ENCODE data around the gene TAPBPL.
"Not testable (repeated sequence)": the region's sequence is repeated elsewhere in the genome, so short reads cannot be mapped to it uniquely, and the experiment has no call there.

Gene TAPBPL

DNA sequence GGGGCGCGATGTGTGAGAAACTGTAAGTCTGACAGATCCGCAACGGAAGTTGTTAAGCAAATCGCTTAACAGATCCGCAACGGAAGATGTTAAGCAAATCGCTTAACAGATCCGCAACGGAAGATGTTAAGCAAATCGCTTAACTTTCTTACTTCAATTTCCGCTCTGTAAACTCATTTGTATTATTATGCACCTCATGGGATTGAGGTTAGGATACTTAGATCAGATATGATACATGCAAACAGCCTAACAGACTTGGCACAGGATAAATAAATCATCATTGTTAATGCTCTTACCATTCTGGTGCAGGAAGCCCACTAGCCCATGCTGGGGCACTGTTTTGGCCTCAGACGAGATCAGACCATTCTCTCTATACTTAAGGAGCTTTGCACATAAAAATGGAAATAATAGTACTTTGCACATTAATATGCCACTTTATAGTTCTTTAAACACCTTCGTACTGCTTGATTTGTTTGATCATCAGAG is 42.5 kb downstream of the TAPBPL start:
- no peak for DNase-seq

DNA sequence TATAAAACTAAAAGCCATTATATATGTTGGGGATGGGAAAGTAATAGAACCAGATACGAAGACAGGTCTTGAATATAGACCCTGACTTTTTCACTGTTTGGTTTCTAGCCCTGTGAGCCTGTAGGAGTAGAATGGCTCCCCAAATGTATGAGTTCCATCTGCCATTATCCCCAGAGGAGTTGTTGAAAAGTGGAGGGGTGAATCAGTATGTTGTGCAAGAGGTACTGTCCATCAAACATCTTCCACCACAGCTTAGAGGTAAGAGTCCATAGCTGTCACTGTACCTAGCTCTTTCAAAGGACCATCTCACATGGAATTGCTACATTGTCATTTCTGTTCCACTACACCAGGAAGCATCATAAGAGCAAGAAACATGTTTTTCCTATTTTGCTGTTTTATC is 43.1 kb downstream of the TAPBPL start:
- DNase-seq = no peak

DNA sequence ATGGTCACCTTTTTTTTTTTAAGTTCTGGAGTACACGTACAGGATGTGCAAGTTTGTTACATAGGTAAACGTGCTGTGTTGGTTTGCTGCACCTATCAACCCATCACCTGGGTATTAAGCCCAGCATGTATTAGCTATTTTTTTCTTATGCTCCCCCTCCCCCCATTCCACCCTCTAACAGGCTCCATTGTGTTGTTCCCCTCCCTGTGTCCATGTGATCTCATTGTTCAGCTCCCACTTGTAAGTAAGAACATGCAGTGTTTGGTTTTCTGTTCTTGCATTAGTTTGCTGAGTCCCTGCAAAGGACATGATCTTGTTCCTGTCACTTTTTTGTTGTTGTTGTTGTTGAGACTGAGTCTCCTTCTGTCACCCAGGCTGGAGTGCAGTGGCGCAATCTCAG is 45.4 kb downstream of the TAPBPL start:
- DNase-seq = not testable (repeated sequence)

DNA sequence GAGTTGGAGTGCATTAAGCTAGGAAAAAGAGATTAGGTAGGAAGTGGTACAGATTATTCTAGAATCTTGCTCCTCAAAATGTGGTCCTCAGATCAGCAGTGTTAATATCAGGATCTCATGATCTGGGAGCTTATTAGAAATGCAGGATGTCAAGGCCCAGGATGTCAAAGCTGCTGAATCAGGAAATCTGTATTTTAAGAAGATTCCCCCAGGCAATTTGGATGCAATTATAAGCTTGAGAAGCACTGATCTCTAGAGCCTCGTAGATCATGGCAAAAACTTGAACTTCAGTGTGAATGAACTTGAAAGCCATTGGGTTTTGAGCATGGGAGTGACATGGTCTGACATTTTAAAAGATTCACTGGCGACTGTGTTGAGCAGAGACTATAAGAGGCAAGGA is 48.6 kb downstream of the TAPBPL start:
- DNase-seq = no peak

DNA sequence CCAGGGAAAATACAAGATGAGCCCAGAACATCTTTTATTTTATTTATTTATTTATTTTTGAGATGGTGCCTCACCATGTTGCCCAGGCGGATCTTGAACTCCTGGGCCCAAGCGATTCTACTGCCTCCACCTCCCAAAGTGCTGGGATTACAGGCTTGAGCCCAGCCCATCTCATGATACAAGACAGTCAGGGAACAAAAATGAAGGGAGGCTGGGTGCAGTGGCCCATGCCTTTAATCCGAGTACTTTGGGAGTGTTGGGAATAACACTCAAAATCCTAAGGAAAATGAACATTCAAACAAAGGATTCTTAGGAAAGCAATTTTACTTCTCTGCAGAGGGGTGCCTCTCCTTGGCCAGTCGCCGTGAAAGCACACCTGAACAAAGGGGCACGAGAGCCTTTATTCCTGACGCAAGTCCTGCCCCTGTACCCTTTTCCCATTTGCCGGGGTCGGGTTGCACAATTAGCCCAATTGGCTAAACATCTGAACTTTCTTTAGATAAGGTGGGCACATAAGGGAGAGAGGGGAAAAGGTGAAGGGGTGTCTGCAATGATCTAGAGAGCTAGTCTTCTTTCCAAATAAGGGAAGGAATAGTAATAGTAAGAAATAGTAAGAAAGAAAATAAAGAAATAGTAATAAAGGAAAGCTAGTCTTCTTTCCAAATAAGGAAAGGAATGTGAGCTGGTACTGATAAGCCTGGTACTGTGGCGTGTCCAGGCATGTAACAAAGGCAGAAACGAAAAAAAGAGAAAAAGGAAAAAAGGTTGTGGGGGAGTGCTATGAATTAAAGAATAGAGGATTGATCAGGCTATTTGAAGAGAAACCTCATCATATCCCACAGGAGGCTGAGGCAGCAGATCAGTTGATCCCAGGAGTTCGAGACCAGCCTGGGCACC is 55.5 kb downstream of the TAPBPL start:
- DNase-seq = no peak

DNA sequence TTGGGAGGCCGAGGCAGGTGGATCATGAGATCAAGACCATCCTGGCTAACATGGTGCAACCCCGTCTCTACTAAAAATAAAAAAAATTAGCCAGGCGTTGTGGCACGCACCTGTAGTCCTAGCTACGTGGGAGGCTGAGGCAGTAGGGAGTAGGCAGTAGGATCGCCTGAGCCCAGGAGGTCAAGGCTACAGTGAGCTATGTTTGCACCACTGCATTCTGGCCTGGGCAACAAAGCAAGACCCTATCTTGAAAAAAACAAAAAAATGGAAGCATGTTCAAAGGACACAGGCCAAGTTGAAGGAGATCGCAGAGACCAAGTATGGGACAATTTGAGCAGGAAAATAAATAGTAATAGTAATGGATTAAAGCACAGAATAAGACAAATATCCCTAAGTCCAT is 56.2 kb downstream of the TAPBPL start:
- no peak for DNase-seq

All from NCI-H187 treated with DMSO at 0.1 percent for 48 hours (cell line).